Gastroesophageal sphincter (tissue), 4 donors: ENCODE data around the gene LAD1. TPM values are rescaled to one million over a fixed set of nuclear protein-coding genes. Genes with fewer than 3 reads are reported as not detected.

Experiments
- ATAC-seq: fragments of 150-250 bp; one replicate; pipeline ENCODE4 v1.9.1; 2016; ENCODE audit warnings: mild to moderate bottlenecking, moderate library complexity
- H3K27ac ChIP-seq, 4 donors: fragments of 200-600 bp; sonication (generic) in 3 of 4; 1 replicate in 3 of 4; 2 replicates in 1 of 4; pipeline ENCODE4 v1.5.1; 2016 to 2019
- H3K27me3 ChIP-seq: fragments of 200-600 bp; sonication (generic); one replicate; pipeline ENCODE4 v1.5.1; 2019
- H3K36me3 ChIP-seq, 2 donors: fragments of 200-600 bp; sonication (generic); one replicate each; pipeline ENCODE4 v1.5.1; 2019; ENCODE audit warnings: control low read depth in 1 of 2
- H3K4me1 ChIP-seq, 3 donors: fragments of 200-600 bp; sonication (generic); 1 replicate in 2 of 3; 2 replicates in 1 of 3; pipeline ENCODE4 v1.5.1; 2016 to 2019; ENCODE audit warnings: control low read depth in 2 of 3
- H3K4me3 ChIP-seq, 2 donors: fragments of 200-600 bp; sonication (generic); one replicate each; pipeline ENCODE4 v1.5.1; 2019; ENCODE audit warnings: mild to moderate bottlenecking in 1 of 2, moderate library complexity in 1 of 2
- H3K9me3 ChIP-seq, 3 donors: fragments of 200-600 bp; sonication (generic); one replicate each; pipeline ENCODE4 v1.5.1; 2017 to 2019; ENCODE audit warnings: control low read depth in 2 of 3
- CTCF ChIP-seq, 4 experiments: fragments of 200-600 bp in 2 of 4; fragments of 450-650 bp in 2 of 4; sonication (generic) in 1 of 4; IDR thresholded peaks; one replicate each; pipeline ENCODE4 v1.5.1; 2017 to 2019; ENCODE audit warnings: antibody characterized with exemption in 4 of 4, mild to moderate bottlenecking in 2 of 4, moderate library complexity in 2 of 4
- EP300 ChIP-seq: sonication (generic); formaldehyde crosslinking; IDR thresholded peaks from one replicate; pipeline ENCODE4 v1.6.1; 2017; ENCODE audit warnings: antibody characterized with exemption, mild to moderate bottlenecking
- POLR2A ChIP-seq, 2 donors: fragments of 450-650 bp; IDR thresholded peaks; one replicate each; pipeline ENCODE4 v1.6.1; 2017; ENCODE audit warnings: antibody characterized with exemption in 2 of 2, mild to moderate bottlenecking in 2 of 2, moderate library complexity in 1 of 2
- POLR2AphosphoS5 ChIP-seq: sonication (generic); formaldehyde crosslinking; IDR thresholded peaks from one replicate; pipeline ENCODE4 v1.6.1; 2017; ENCODE audit warnings: antibody characterized with exemption
- WGBS, 2 donors: methylation state at CpG; one replicate each; pipeline ENCODE4 v1.1.5; 2018; ENCODE audit warnings: low coverage in 1 of 2; 5-methylcytosine and 5-hydroxymethylcytosine counted together
- total RNA-seq, 4 donors: library from RNA; depleted of rRNA; stranded (reverse); fragments of >200 nt; gene quantifications; one replicate each; pipeline ENCODE4 v1.1.0, GENCODE V29; 2016

Gene LAD1
- total RNA-seq, 4 donors from 2014 or later = 1.2 to 24.1 (median 1.9) TPM

- Histone ChIP-seq H3K36me3 (no peaks in the 10 kb centered on the region), H3K27ac (no peak overlapping the region), H3K4me1 (no peaks in the 10 kb centered on the region), H3K9me3 (no peaks in the 10 kb centered on the region), H3K27me3 (peaks cover 21% of the 10 kb centered on the region), H3K4me3 (no peak overlapping the region)
- no peak for ATAC-seq
- TF ChIP-seq POLR2AphosphoS5 (no peak), POLR2A (IDR thresholded peaks at IDR 0.05) (no peak), CTCF (IDR thresholded peaks at IDR 0.05) (no peak), EP300 (no peak)
- WGBS, 2 donors = 73 to 100% methylated on average over 1 to 3 of the region's 15 CpGs
These were observed 38.0 kb downstream of the LAD1 start for GRCh38 chr1:201360901-201361651.

DNA sequence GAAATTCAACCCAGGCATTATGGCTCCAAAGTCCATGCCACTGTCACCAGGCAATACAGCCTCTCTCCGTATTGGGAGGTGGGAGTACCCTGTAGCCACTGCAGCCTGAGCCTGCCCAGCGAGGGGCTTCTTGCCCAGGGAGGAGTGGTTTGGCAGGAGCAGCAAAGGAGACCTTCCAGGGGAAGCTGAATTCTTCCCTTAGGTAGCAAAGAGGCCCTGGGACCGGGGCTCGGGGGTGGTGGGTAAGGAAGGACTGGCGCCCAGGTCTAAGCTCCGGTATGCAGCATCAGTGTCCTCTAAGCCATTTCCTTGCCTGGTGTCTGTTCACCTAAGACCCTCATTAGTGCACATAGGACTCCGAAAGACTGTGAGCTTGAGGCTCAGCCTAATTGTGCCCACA lies 38.6 kb downstream of the LAD1 start:
- 100% methylated on average over 1 of the region's 7 CpGs; no CpG with 5 or more reads in 1 of the 2 donors for WGBS, 2 donors
- TF ChIP-seq POLR2AphosphoS5 = no peak
- TF ChIP-seq CTCF (IDR thresholded peaks at IDR 0.05) = no peak
- TF ChIP-seq EP300 = no peak
- no peak for TF ChIP-seq POLR2A (IDR thresholded peaks at IDR 0.05)
- H3K27me3 ChIP-seq = peaks cover 21% of the 10 kb centered on the region
- H3K27ac ChIP-seq = no peak overlapping the region
- no peak overlapping the region for H3K4me3 ChIP-seq
- H3K36me3 ChIP-seq = no peaks in the 10 kb centered on the region
- no peaks in the 10 kb centered on the region for H3K4me1 ChIP-seq
- H3K9me3 ChIP-seq = no peaks in the 10 kb centered on the region
- no peak for ATAC-seq

DNA sequence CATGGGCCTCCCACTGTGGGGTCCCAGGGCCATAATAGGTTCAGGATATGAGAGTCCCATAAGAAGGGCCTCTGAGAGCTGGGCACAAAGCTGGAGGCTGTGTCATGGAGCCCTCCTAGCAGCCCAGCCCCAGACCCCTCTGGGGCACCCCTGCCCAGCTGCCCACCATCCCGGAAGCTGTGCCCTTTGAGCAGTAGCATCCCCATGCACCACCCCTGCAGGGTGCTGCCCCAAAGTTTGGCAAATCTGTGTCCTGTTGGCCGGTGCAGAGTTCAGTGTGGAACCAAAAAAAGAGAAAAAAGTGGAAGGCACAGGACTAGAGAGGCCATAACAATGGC lies 39.3 kb downstream of the LAD1 start:
- 83 to 100% methylated on average over 1 of the region's 2 CpGs for WGBS, 2 donors

GRCh38 chr1:201359031-201359872 lies 39.9 kb downstream of the LAD1 start:
- ATAC-seq = no peak
- H3K4me3 ChIP-seq = no peak overlapping the region
- H3K27ac ChIP-seq = no peak overlapping the region
- H3K9me3 ChIP-seq = no peaks in the 10 kb centered on the region
- no peaks in the 10 kb centered on the region for H3K4me1 ChIP-seq
- WGBS, 2 donors = 64 to 71% methylated on average over 4 to 15 of the region's 18 CpGs
- H3K36me3 ChIP-seq = no peaks in the 10 kb centered on the region
- TF ChIP-seq POLR2A (IDR thresholded peaks at IDR 0.05) (no peak), EP300 (no peak), POLR2AphosphoS5 (no peak), CTCF (IDR thresholded peaks at IDR 0.05) (no peak)
- peaks cover 31% of the 10 kb centered on the region for H3K27me3 ChIP-seq

More for the DNA sequence above, 39.3 kb downstream of the LAD1 start:
- Histone ChIP-seq H3K4me1 (no peaks in the 10 kb centered on the region), H3K9me3 (no peaks in the 10 kb centered on the region), H3K27me3 (peaks cover 25% of the 10 kb centered on the region), H3K27ac (no peak overlapping the region), H3K4me3 (no peak overlapping the region), H3K36me3 (no peaks in the 10 kb centered on the region)
- TF ChIP-seq CTCF (IDR thresholded peaks at IDR 0.05) = no peak
- no peak for TF ChIP-seq EP300
- no peak for TF ChIP-seq POLR2A (IDR thresholded peaks at IDR 0.05)
- no peak for TF ChIP-seq POLR2AphosphoS5
- no peak for ATAC-seq
